ENCODE measurements around the gene OMA1.

The OMA1 gene

GRCh38 chr1:58469476-58469875, 77.0 kb downstream of the OMA1 start:
- Histone ChIP-seq H3K9me2 (replicated peaks; ENCODE audit: low read depth, low read length) (no peaks in the 10 kb centered on the region), H3K4me1 (ENCODE audit: insufficient read depth, low read length, poor library complexity, severe bottlenecking) (no peaks in the 10 kb centered on the region), H3F3A (ENCODE audit: low read depth) (no peaks in the 10 kb centered on the region), H4K20me1 (ENCODE audit: insufficient read depth, low read length, poor library complexity, severe bottlenecking) (no peaks in the 10 kb centered on the region), H3K36me3 (ENCODE audit: insufficient read depth, low read length) (no peaks in the 10 kb centered on the region), H3K9me3 (ENCODE audit: insufficient read depth, low read depth, low read length) (no peaks in the 10 kb centered on the region), H3K9ac (ENCODE audit: low read depth, low read length, poor library complexity, severe bottlenecking) (no peak overlapping the region), H2AFZ (ENCODE audit: low read length) (no peak overlapping the region), H3K79me2 (ENCODE audit: insufficient read depth, low read length) (no peaks in the 10 kb centered on the region), H3K27me3 (ENCODE audit: insufficient read depth, low read length, poor library complexity, severe bottlenecking) (no peaks in the 10 kb centered on the region), H3K4me2 (ENCODE audit: low read depth, low read length, poor library complexity, severe bottlenecking) (no peak overlapping the region), H3K4me3 (ENCODE audit: low read length, poor library complexity, severe bottlenecking) (no peak overlapping the region)
- no peak for TF ChIP-seq CTCF (conservative IDR thresholded peaks at IDR 0.05; ENCODE audit: low read length)
- no peak for TF ChIP-seq EZH2phosphoT487 (IDR thresholded peaks at IDR 0.05; ENCODE audit: borderline replicate concordance)

GRCh38 chr1:58469016-58469415, 77.5 kb downstream of the OMA1 start:
- no peak overlapping the region for H3K9ac ChIP-seq (ENCODE audit: low read depth, low read length, poor library complexity, severe bottlenecking)
- H3K4me1 ChIP-seq (ENCODE audit: insufficient read depth, low read length, poor library complexity, severe bottlenecking): no peaks in the 10 kb centered on the region
- H3K4me3 ChIP-seq (ENCODE audit: low read length, poor library complexity, severe bottlenecking): no peak overlapping the region
- no peaks in the 10 kb centered on the region for H3K27me3 ChIP-seq (ENCODE audit: insufficient read depth, low read length, poor library complexity, severe bottlenecking)
- H3K4me2 ChIP-seq (ENCODE audit: low read depth, low read length, poor library complexity, severe bottlenecking): no peak overlapping the region
- H3K9me3 ChIP-seq (ENCODE audit: insufficient read depth, low read depth, low read length): no peaks in the 10 kb centered on the region
- TF ChIP-seq EZH2phosphoT487 (IDR thresholded peaks at IDR 0.05; ENCODE audit: borderline replicate concordance): no peak
- no peak for TF ChIP-seq CTCF (conservative IDR thresholded peaks at IDR 0.05; ENCODE audit: low read length)
- no peak overlapping the region for H2AFZ ChIP-seq (ENCODE audit: low read length)
- no peaks in the 10 kb centered on the region for H3K36me3 ChIP-seq (ENCODE audit: insufficient read depth, low read length)
- H4K20me1 ChIP-seq (ENCODE audit: insufficient read depth, low read length, poor library complexity, severe bottlenecking): no peaks in the 10 kb centered on the region
- H3K9me2 ChIP-seq (replicated peaks; ENCODE audit: low read depth, low read length): no peaks in the 10 kb centered on the region
- no peaks in the 10 kb centered on the region for H3K79me2 ChIP-seq (ENCODE audit: insufficient read depth, low read length)
- H3F3A ChIP-seq (ENCODE audit: low read depth): no peaks in the 10 kb centered on the region

GRCh38 chr1:58468612-58469011, 77.9 kb downstream of the OMA1 start:
- Histone ChIP-seq H4K20me1 (ENCODE audit: insufficient read depth, low read length, poor library complexity, severe bottlenecking) (no peaks in the 10 kb centered on the region), H3K4me2 (ENCODE audit: low read depth, low read length, poor library complexity, severe bottlenecking) (no peak overlapping the region), H3F3A (ENCODE audit: low read depth) (no peaks in the 10 kb centered on the region), H3K9me2 (replicated peaks; ENCODE audit: low read depth, low read length) (no peaks in the 10 kb centered on the region), H3K79me2 (ENCODE audit: insufficient read depth, low read length) (no peaks in the 10 kb centered on the region), H2AFZ (ENCODE audit: low read length) (no peak overlapping the region), H3K27me3 (ENCODE audit: insufficient read depth, low read length, poor library complexity, severe bottlenecking) (no peaks in the 10 kb centered on the region), H3K36me3 (ENCODE audit: insufficient read depth, low read length) (no peaks in the 10 kb centered on the region), H3K9ac (ENCODE audit: low read depth, low read length, poor library complexity, severe bottlenecking) (no peak overlapping the region), H3K9me3 (ENCODE audit: insufficient read depth, low read depth, low read length) (no peaks in the 10 kb centered on the region), H3K4me3 (ENCODE audit: low read length, poor library complexity, severe bottlenecking) (no peak overlapping the region), H3K4me1 (ENCODE audit: insufficient read depth, low read length, poor library complexity, severe bottlenecking) (no peaks in the 10 kb centered on the region)
- TF ChIP-seq CTCF (conservative IDR thresholded peaks at IDR 0.05; ENCODE audit: low read length) (no peak), EZH2phosphoT487 (IDR thresholded peaks at IDR 0.05; ENCODE audit: borderline replicate concordance) (no peak)
